PC-3 (cell line): ENCODE data around the gene TRPV5. TPM values are rescaled to one million over a fixed set of nuclear protein-coding genes. Genes with fewer than 3 reads are reported as not detected.

Source experiments
- ATAC-seq: fragments of 200-7000 bp; cut with Tn5 transposase; 2 replicates; pipeline ENCODE4 v1.9.1; 2020; ENCODE audit warnings: mild to moderate bottlenecking, moderate library complexity
- BruUV-seq: library from RNA; stranded (reverse); fragments of 400-500 nt; replicated peaks from 2 replicates; lab custom pipeline; 2021; lab: Mats Ljungman, UMichigan
- CTCF ChIA-PET: fragments of 300-600 bp; sonication (Branson Sonifier 250); formaldehyde crosslinking; loops from one replicate; lab custom pipeline; 2022; ENCODE audit warnings: antibody characterized with exemption; lab: Charles Lee
- POLR2A ChIA-PET: fragments of 300-600 bp; sonication (Branson Sonifier 250); formaldehyde crosslinking; loops from one replicate; lab custom pipeline; 2022; ENCODE audit warnings: antibody characterized with exemption; ENCODE audit not compliant: unreplicated experiment; lab: Charles Lee
- DNase-seq: peaks from one replicate; pipeline ENCODE4 v3.0.0-alpha.2; 2015
- H2AFZ ChIP-seq: fragments of 300-600 bp; sonication (generic); 2 replicates; pipeline ENCODE4 v1.6.0; 2016; ENCODE audit warnings: antibody characterized with exemption, low read length
- H3F3A ChIP-seq: fragments of 300-600 bp; sonication (generic); one replicate; pipeline ENCODE4 v1.6.0; 2017; ENCODE audit warnings: antibody characterized with exemption, low read length, control low read depth, mild to moderate bottlenecking; ENCODE audit not compliant: unreplicated experiment
- H3K27ac ChIP-seq: fragments of 300-600 bp; sonication (generic); 2 replicates; pipeline ENCODE4 v1.5.1; 2016; ENCODE audit warnings: mild to moderate bottlenecking, low read length
- H3K27me3 ChIP-seq: fragments of 300-600 bp; sonication (generic); 2 replicates; pipeline ENCODE4 v1.6.1; 2016; ENCODE audit warnings: low read length, mixed read lengths
- H3K36me3 ChIP-seq: fragments of 300-600 bp; sonication (generic); 2 replicates; pipeline ENCODE4 v1.6.1; 2016; ENCODE audit warnings: low read depth, mixed run types, low read length, mixed read lengths
- H3K4me1 ChIP-seq: fragments of 300-600 bp; sonication (generic); 2 replicates; pipeline ENCODE4 v1.5.1; 2016; ENCODE audit warnings: low read length; ENCODE audit not compliant: insufficient read depth
- H3K4me2 ChIP-seq: fragments of 300-600 bp; sonication (generic); 2 replicates; pipeline ENCODE4 v1.6.0; 2016; ENCODE audit warnings: low read length
- H3K4me3 ChIP-seq: fragments of 300-600 bp; sonication (generic); 2 replicates; pipeline ENCODE4 v1.5.1; 2016; ENCODE audit warnings: mild to moderate bottlenecking, low read length, mixed read lengths
- H3K79me2 ChIP-seq: fragments of 300-600 bp; sonication (generic); 2 replicates; pipeline ENCODE4 v1.6.1; 2017; ENCODE audit warnings: low read length, mixed read lengths
- H3K9ac ChIP-seq: fragments of 300-600 bp; sonication (generic); 2 replicates; pipeline ENCODE4 v1.6.0; 2016; ENCODE audit warnings: mild to moderate bottlenecking, low read length
- H3K9me2 ChIP-seq: fragments of 300-600 bp; sonication (generic); replicated peaks from 2 replicates; pipeline ENCODE4 v1.6.1; 2016; ENCODE audit warnings: mixed run types, low read length, mixed read lengths
- H3K9me3 ChIP-seq: fragments of 300-600 bp; sonication (generic); 2 replicates; pipeline ENCODE4 v1.6.1; 2016; ENCODE audit warnings: low read length, mixed read lengths
- H4K20me1 ChIP-seq: fragments of 300-600 bp; sonication (generic); 2 replicates; pipeline ENCODE4 v1.6.1; 2016; ENCODE audit warnings: low read length, mixed read lengths
- CTCF ChIP-seq: fragments of 300-600 bp; sonication (generic); conservative IDR thresholded peaks from 2 replicates; pipeline ENCODE4 v1.5.1; 2017; ENCODE audit warnings: antibody characterized with exemption, low read depth, mild to moderate bottlenecking, low read length
- EZH2 ChIP-seq: fragments of 300-600 bp; sonication (generic); IDR thresholded peaks from one replicate; pipeline ENCODE4 v1.6.1; 2017; ENCODE audit warnings: antibody characterized with exemption, mild to moderate bottlenecking, low read length; ENCODE audit not compliant: unreplicated experiment
- EZH2phosphoT487 ChIP-seq: fragments of 300-600 bp; sonication (generic); IDR thresholded peaks from 2 replicates; pipeline ENCODE4 v1.6.1; 2018; ENCODE audit warnings: mild to moderate bottlenecking, antibody characterized with exemption, low read length, borderline replicate concordance
- intact Hi-C: fragments of 100-400 bp; cut with micrococcal nuclease; formaldehyde crosslinking; loops from 2 replicates; pipeline ENCODE4 v1.9.0; 2023
- total RNA-seq: library from RNA; depleted of rRNA; stranded (reverse); fragments of >200 nt; gene quantifications from 2 replicates; pipeline ENCODE4 v1.2.3, GENCODE V29; 2014

Gene TRPV5
- total RNA-seq, 1 experiment from 2014 or later: not detected

- Histone ChIP-seq H3K27ac (no peak overlapping the region), H4K20me1 (no peaks in the 10 kb centered on the region), H3K9me3 (no peaks in the 10 kb centered on the region), H3K9me2 (no peaks in the 10 kb centered on the region), H2AFZ (no peak overlapping the region), H3F3A (no peaks in the 10 kb centered on the region), H3K9ac (no peak overlapping the region), H3K4me3 (no peak overlapping the region), H3K27me3 (no peaks in the 10 kb centered on the region), H3K79me2 (no peaks in the 10 kb centered on the region), H3K4me1 (peaks cover 16% of the 10 kb centered on the region; the same call in 1 of the 2 replicates), H3K4me2 (no peak overlapping the region), H3K36me3 (no peaks in the 10 kb centered on the region)
- DNase-seq: no peak
- ChIA-PET CTCF (interaction anchor here (0.7 kb wide), 1 partner anchor 408 kb away, joined by 4 read pairs; no protein-coding TSS in a partner anchor), POLR2A (no interaction called here)
- intact Hi-C loops: no loop called here
- TF ChIP-seq EZH2 (no peak), CTCF (no peak), EZH2phosphoT487 (no peak)
- no TSS peak for BruUV-seq
- ATAC-seq: no peak
Measured at GRCh38 chr7:142887282-142888015, 46.1 kb downstream of the TRPV5 start.

GRCh38 chr7:142886866-142887265, 46.7 kb downstream of the TRPV5 start:
- intact Hi-C loops: no loop called here
- ATAC-seq (no peak), DNase-seq (no peak)
- H4K20me1 ChIP-seq: no peaks in the 10 kb centered on the region
- no peak for TF ChIP-seq EZH2
- TF ChIP-seq CTCF: no peak
- no peak for TF ChIP-seq EZH2phosphoT487
- CTCF ChIA-PET: no interaction called here
- no peak overlapping the region for H2AFZ ChIP-seq
- H3K9me3 ChIP-seq: no peaks in the 10 kb centered on the region
- no peaks in the 10 kb centered on the region for H3K36me3 ChIP-seq
- H3K9me2 ChIP-seq: no peaks in the 10 kb centered on the region
- H3F3A ChIP-seq: no peaks in the 10 kb centered on the region
- no peak overlapping the region for H3K4me2 ChIP-seq
- no peaks in the 10 kb centered on the region for H3K27me3 ChIP-seq
- no TSS peak for BruUV-seq
- no peaks in the 10 kb centered on the region for H3K79me2 ChIP-seq
- peaks cover 16% of the 10 kb centered on the region; the same call in 1 of the 2 replicates for H3K4me1 ChIP-seq
- no peak overlapping the region for H3K9ac ChIP-seq
- POLR2A ChIA-PET: no interaction called here
- no peak overlapping the region for H3K4me3 ChIP-seq
- H3K27ac ChIP-seq: no peak overlapping the region
